ENCODE data around the gene PLCH2. TPM values are rescaled to one million over a fixed set of nuclear protein-coding genes. Genes with fewer than 3 reads are reported as not detected.
A peak's percentile ranks its signal among the peaks of the same experiment; 100 is the strongest.

Gene PLCH2
- total RNA-seq, 1 experiment from 2014 or later, result 123 TPM

- no peak overlapping the region for H3K4me3 Mint-ChIP-seq (ENCODE audit: unreplicated experiment)
- DNase-seq (ENCODE audit: unreplicated experiment), result no peak
- ChIA-PET CTCF (interaction anchor here (0.9 kb wide), 1 partner anchor 19 kb away, joined by 3 read pairs; no protein-coding TSS in a partner anchor), POLR2A (no interaction called here)
- H3K36me3 Mint-ChIP-seq (ENCODE audit: insufficient read depth, unreplicated experiment), result peaks cover 6% of the 10 kb centered on the region
- BruUV-seq (replicated peaks), result no TSS peak
- no peaks in the 10 kb centered on the region for H3K27me3 Mint-ChIP-seq (ENCODE audit: insufficient read depth, unreplicated experiment)
- no peak overlapping the region for H3K27ac Mint-ChIP-seq (ENCODE audit: low read depth, unreplicated experiment)
- intact Hi-C loops (cut with micrococcal nuclease), result no loop called here
- TF ChIP-seq, protein P1, sequence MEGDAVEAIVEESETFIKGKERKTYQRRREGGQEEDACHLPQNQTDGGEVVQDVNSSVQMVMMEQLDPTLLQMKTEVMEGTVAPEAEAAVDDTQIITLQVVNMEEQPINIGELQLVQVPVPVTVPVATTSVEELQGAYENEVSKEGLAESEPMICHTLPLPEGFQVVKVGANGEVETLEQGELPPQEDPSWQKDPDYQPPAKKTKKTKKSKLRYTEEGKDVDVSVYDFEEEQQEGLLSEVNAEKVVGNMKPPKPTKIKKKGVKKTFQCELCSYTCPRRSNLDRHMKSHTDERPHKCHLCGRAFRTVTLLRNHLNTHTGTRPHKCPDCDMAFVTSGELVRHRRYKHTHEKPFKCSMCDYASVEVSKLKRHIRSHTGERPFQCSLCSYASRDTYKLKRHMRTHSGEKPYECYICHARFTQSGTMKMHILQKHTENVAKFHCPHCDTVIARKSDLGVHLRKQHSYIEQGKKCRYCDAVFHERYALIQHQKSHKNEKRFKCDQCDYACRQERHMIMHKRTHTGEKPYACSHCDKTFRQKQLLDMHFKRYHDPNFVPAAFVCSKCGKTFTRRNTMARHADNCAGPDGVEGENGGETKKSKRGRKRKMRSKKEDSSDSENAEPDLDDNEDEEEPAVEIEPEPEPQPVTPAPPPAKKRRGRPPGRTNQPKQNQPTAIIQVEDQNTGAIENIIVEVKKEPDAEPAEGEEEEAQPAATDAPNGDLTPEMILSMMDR (IDR thresholded peaks at IDR 0.05; ENCODE audit: unreplicated experiment), result no peak
- peaks cover 38% of the 10 kb centered on the region for H3K4me1 Mint-ChIP-seq (ENCODE audit: insufficient read depth, unreplicated experiment)
- no peaks in the 10 kb centered on the region for H3K9me3 Mint-ChIP-seq (ENCODE audit: unreplicated experiment)
Observed at GRCh38 chr1:2528966-2529783, 53.1 kb downstream of the PLCH2 start.

DNA sequence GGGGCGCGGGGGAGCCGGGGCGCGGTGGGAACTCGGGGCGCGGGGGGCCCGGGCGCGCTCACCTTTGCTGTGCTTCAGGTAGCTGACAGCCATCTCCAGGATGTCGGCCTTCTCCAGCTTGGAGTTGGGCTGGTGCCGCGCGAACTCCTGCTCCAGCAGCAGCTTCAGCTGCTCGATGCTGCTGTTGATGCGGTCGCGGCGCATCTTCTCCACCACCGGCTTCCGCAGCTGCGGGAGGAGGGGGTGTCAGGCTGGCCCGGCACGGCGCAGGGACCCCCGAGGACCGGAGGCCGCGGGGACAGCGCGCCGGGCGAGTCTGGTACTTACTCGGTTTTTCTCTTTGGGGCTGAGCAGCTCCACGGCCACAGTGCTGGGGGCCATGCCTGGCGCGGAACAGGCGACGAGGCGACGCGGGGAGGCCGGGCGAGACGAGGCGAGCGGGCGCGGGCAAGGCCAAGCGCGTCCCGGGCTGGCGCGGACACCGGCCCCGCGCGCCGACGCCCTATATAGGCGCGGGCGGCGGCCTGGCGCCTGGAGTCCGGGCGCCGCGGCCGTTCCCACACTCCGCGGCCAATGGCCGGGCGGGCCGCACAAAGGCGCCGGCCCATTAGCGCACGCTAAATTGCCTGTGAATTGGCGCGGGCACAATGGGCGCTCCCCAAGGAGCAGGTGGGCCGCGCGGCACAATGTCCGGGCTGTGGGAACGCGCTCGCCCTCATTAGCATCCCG lies 53.9 kb downstream of the PLCH2 start, which contains the start of gene HES5:
TSS of gene HES5 (minus strand) at position 480 of the 729 bp plus-strand sequence. CDS start at position 381, 99 bp downstream.
- no peak within 1 kb of the TSS for H3K4me3 Mint-ChIP-seq (ENCODE audit: unreplicated experiment)
- intact Hi-C loops (cut with micrococcal nuclease), result no loop called here
- POLR2A ChIA-PET, result interaction anchor here (1.4 kb wide), 1 partner anchor 16 kb away, joined by 6 read pairs; no protein-coding TSS in a partner anchor
- H3K9me3 Mint-ChIP-seq (ENCODE audit: unreplicated experiment), result no peaks in the 10 kb centered on the region
- peaks cover 8% of the 10 kb centered on the region for H3K36me3 Mint-ChIP-seq (ENCODE audit: insufficient read depth, unreplicated experiment)
- TF ChIP-seq, protein P1 (IDR thresholded peaks at IDR 0.05; ENCODE audit: unreplicated experiment), result no peak
- H3K4me1 Mint-ChIP-seq (ENCODE audit: insufficient read depth, unreplicated experiment), result peaks cover 38% of the 10 kb centered on the region
- CTCF ChIA-PET, result interaction anchor here (0.6 kb wide), 2 partner anchors 102 to 1173 kb away, joined by 3 read pairs; no protein-coding TSS in a partner anchor
- no TSS peak for BruUV-seq (replicated peaks)
- no peaks in the 10 kb centered on the region for H3K27me3 Mint-ChIP-seq (ENCODE audit: insufficient read depth, unreplicated experiment)
- no peak for DNase-seq (ENCODE audit: unreplicated experiment)
- H3K27ac Mint-ChIP-seq (ENCODE audit: low read depth, unreplicated experiment), result peak within 1 kb of the TSS; percentile 57

- H3K9me3 Mint-ChIP-seq (ENCODE audit: unreplicated experiment), result no peaks in the 10 kb centered on the region
- no TSS peak for BruUV-seq (replicated peaks)
- H3K27ac Mint-ChIP-seq (ENCODE audit: low read depth, unreplicated experiment), result peak overlapping the region; percentile 57
- H3K4me3 Mint-ChIP-seq (ENCODE audit: unreplicated experiment), result no peak overlapping the region
- ChIA-PET CTCF (interaction anchor here (0.6 to 1.5 kb wide), 8 partner anchors 12 to 1172 kb away, joined by 3 to 6 read pairs (median 4); no protein-coding TSS in a partner anchor), POLR2A (interaction anchor here (0.7 to 1.7 kb wide), 3 partner anchors 15 to 102 kb away, joined by 4 to 9 read pairs (median 6); no protein-coding TSS in a partner anchor)
- peak; percentile 72 for DNase-seq (ENCODE audit: unreplicated experiment)
- intact Hi-C loops (cut with micrococcal nuclease), result no loop called here
- no peaks in the 10 kb centered on the region for H3K27me3 Mint-ChIP-seq (ENCODE audit: insufficient read depth, unreplicated experiment)
- H3K4me1 Mint-ChIP-seq (ENCODE audit: insufficient read depth, unreplicated experiment), result peaks cover 38% of the 10 kb centered on the region
- H3K36me3 Mint-ChIP-seq (ENCODE audit: insufficient read depth, unreplicated experiment), result peaks cover 6% of the 10 kb centered on the region
- TF ChIP-seq, protein P1 (IDR thresholded peaks at IDR 0.05; ENCODE audit: unreplicated experiment), result no peak
Observed at GRCh38 chr1:2530513-2531361, 54.6 kb downstream of the PLCH2 start.

Measured in MCF 10A (cell line).